ENCODE measurements around the gene IMPA2. TPM values are rescaled to one million over a fixed set of nuclear protein-coding genes. Genes with fewer than 3 reads are reported as not detected.
"Not testable (repeated sequence)": the region's sequence is repeated elsewhere in the genome, so short reads cannot be mapped to it uniquely, and the experiment has no call there.

Gene IMPA2
- total RNA-seq, 1 donor from 2014 or later, result 41.9 TPM

GRCh38 chr18:12072996-12073395 lies 91.7 kb downstream of the IMPA2 start:
- Mint-ChIP-seq H3K4me1 (peaks cover 3% of the 10 kb centered on the region), H3K4me3 (no peak overlapping the region), H3K27me3 (ENCODE audit: insufficient read depth, low read depth) (no peaks in the 10 kb centered on the region), H3K36me3 (no peaks in the 10 kb centered on the region), H3K9me3 (no peaks in the 10 kb centered on the region), H3K27ac (no peak overlapping the region)
- H3K9me3 ChIP-seq (ENCODE audit: low read depth), result no peaks in the 10 kb centered on the region
- DNase-seq (ENCODE audit: low spot score), result no peak
- H3K4me2 ChIP-seq, result no peak overlapping the region
- H3K79me2 ChIP-seq (ENCODE audit: low read depth), result no peaks in the 10 kb centered on the region
- H3K27ac ChIP-seq, result no peak overlapping the region
- no peak overlapping the region for H3K4me3 ChIP-seq
- no peaks in the 10 kb centered on the region for H4K20me1 ChIP-seq (ENCODE audit: low read depth)
- H3K36me3 ChIP-seq, result no peaks in the 10 kb centered on the region
- peaks cover 24% of the 10 kb centered on the region for H3K27me3 ChIP-seq
- no peak for TF ChIP-seq CTCF (IDR thresholded peaks at IDR 0.05)
- no peak for TF ChIP-seq EZH2phosphoT487 (IDR thresholded peaks at IDR 0.05)
- no peak for TF ChIP-seq EZH2 (IDR thresholded peaks at IDR 0.05)
- no peak overlapping the region for H2AFZ ChIP-seq (replicated peaks)
- peaks cover 17% of the 10 kb centered on the region for H3F3A ChIP-seq (ENCODE audit: low read depth)
- H3K9ac ChIP-seq, result no peak overlapping the region
- no peaks in the 10 kb centered on the region for H3K4me1 ChIP-seq

- Mint-ChIP-seq H3K4me1 (peaks cover 3% of the 10 kb centered on the region), H3K27ac (no peak overlapping the region), H3K36me3 (no peaks in the 10 kb centered on the region), H3K27me3 (ENCODE audit: insufficient read depth, low read depth) (peaks cover 2% of the 10 kb centered on the region), H3K9me3 (no peaks in the 10 kb centered on the region), H3K4me3 (no peak overlapping the region)
- Histone ChIP-seq H3K4me1 (no peaks in the 10 kb centered on the region), H3K4me3 (no peak overlapping the region), H3F3A (ENCODE audit: low read depth) (peaks cover 17% of the 10 kb centered on the region), H3K4me2 (no peak overlapping the region), H4K20me1 (ENCODE audit: low read depth) (no peaks in the 10 kb centered on the region), H2AFZ (replicated peaks) (no peak overlapping the region), H3K79me2 (ENCODE audit: low read depth) (no peaks in the 10 kb centered on the region), H3K27ac (no peak overlapping the region), H3K9me3 (ENCODE audit: low read depth) (no peaks in the 10 kb centered on the region), H3K27me3 (peaks cover 24% of the 10 kb centered on the region), H3K36me3 (no peaks in the 10 kb centered on the region), H3K9ac (no peak overlapping the region)
- TF ChIP-seq CTCF (IDR thresholded peaks at IDR 0.05) (peak; percentile 12), EZH2 (IDR thresholded peaks at IDR 0.05) (no peak)
- DNase-seq (ENCODE audit: low spot score), result peak; percentile 24
Observed at GRCh38 chr18:12074736-12075135, 93.4 kb downstream of the IMPA2 start.

GRCh38 chr18:12076424-12077140 lies 95.3 kb downstream of the IMPA2 start:
- Histone ChIP-seq H3F3A (ENCODE audit: low read depth) (peaks cover 17% of the 10 kb centered on the region), H3K4me1 (no peaks in the 10 kb centered on the region), H3K27ac (no peak overlapping the region), H3K27me3 (peaks cover 24% of the 10 kb centered on the region), H3K36me3 (no peaks in the 10 kb centered on the region), H3K4me3 (peak overlapping the region; percentile 41), H3K79me2 (ENCODE audit: low read depth) (no peaks in the 10 kb centered on the region), H3K9ac (no peak overlapping the region), H4K20me1 (ENCODE audit: low read depth) (no peaks in the 10 kb centered on the region), H3K9me3 (ENCODE audit: low read depth) (no peaks in the 10 kb centered on the region), H2AFZ (replicated peaks) (peak overlapping the region; percentile 77), H3K4me2 (peak overlapping the region; percentile 66)
- Mint-ChIP-seq H3K4me3 (peak overlapping the region; percentile 81), H3K36me3 (no peaks in the 10 kb centered on the region), H3K27me3 (ENCODE audit: insufficient read depth, low read depth) (peaks cover 2% of the 10 kb centered on the region), H3K27ac (no peak overlapping the region), H3K4me1 (peaks cover 3% of the 10 kb centered on the region), H3K9me3 (no peaks in the 10 kb centered on the region)
- TF ChIP-seq EZH2 (IDR thresholded peaks at IDR 0.05) (no peak), EZH2phosphoT487 (IDR thresholded peaks at IDR 0.05) (no peak), CTCF (IDR thresholded peaks at IDR 0.05) (no peak)
- DNase-seq (ENCODE audit: low spot score), result peak; percentile 86

- not testable (repeated sequence) for H3K9ac ChIP-seq; H3K4me3 ChIP-seq; H3K4me1 ChIP-seq; H3K4me3 Mint-ChIP-seq; H3K4me1 Mint-ChIP-seq; H3K9me3 ChIP-seq (ENCODE audit: low read depth); H3K36me3 ChIP-seq; H3K4me2 ChIP-seq; H3K27ac ChIP-seq; H2AFZ ChIP-seq (replicated peaks); H4K20me1 ChIP-seq (ENCODE audit: low read depth); H3K9me3 Mint-ChIP-seq; H3K27ac Mint-ChIP-seq; DNase-seq (ENCODE audit: low spot score); H3K36me3 Mint-ChIP-seq; H3K79me2 ChIP-seq (ENCODE audit: low read depth); H3K27me3 Mint-ChIP-seq (ENCODE audit: insufficient read depth, low read depth)
- Histone ChIP-seq H3K27me3 (peaks cover 24% of the 10 kb centered on the region), H3F3A (ENCODE audit: low read depth) (peaks cover 17% of the 10 kb centered on the region)
Observed at GRCh38 chr18:12077994-12078393, 96.7 kb downstream of the IMPA2 start.

Measured in neural progenitor cell (in vitro differentiated cells).